GM19025 (cell line): ENCODE data around the gene NAGA.

Source experiments
- ATAC-seq: cut with Tn5 transposase; IDR thresholded peaks from one replicate; pipeline ENCODE4 v1.9.1; 2021; ENCODE audit warnings: mild to moderate bottlenecking, low read depth, moderate library complexity; ENCODE audit not compliant: unreplicated experiment

NAGA gene

GRCh38 chr22:42052765-42053164 lies 17.8 kb downstream of the NAGA start:
- ATAC-seq = no peak

DNA sequence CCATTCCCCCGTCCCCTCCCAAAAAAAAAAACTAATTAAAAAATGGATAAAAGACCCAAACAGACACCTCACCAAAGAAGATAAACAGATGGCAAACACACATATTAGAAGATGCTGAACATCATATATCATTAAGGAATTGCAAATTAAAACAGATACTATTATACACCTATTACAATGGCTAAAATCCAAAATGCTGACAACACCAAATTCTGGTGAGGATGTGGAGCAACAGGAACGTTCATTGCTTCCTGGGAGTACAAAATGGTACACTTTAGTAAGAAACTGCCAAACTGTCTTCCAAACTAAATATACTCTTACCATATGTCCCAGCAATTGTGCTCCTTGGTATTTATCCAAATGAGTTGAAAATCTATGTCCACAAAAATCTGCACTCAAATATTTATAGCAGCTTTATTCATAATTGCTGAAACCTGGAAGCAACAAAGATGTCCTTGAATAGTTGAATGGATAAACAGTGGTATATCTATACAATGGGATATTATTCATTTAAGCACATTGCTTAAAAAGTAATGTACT lies 19.9 kb downstream of the NAGA start:
- no peak for ATAC-seq

- ATAC-seq = no peak
These were observed 28.8 kb downstream of the NAGA start for GRCh38 chr22:42041784-42042183.

DNA sequence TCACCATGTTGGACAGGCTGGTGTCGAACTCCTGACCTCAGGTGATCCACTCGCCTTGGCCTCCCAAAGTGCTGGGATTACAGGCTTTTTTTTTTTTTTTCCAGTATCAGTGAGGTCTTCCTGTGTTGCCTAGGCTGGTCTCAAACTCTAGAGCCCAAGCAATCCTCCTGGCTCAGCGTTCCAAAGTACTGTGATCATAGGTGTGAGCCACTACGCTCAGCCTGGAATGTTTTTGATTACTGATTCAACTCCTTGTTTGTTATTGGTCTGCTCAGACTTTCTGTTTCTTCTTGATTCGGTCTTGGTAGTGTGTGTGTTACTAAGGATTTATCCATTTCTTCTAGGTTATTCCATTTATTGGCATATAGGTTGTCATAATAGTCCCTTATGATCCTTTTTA lies 31.3 kb downstream of the NAGA start:
- no peak for ATAC-seq

- ATAC-seq = no peak
These were observed 35.4 kb downstream of the NAGA start for GRCh38 chr22:42035256-42035655.

DNA sequence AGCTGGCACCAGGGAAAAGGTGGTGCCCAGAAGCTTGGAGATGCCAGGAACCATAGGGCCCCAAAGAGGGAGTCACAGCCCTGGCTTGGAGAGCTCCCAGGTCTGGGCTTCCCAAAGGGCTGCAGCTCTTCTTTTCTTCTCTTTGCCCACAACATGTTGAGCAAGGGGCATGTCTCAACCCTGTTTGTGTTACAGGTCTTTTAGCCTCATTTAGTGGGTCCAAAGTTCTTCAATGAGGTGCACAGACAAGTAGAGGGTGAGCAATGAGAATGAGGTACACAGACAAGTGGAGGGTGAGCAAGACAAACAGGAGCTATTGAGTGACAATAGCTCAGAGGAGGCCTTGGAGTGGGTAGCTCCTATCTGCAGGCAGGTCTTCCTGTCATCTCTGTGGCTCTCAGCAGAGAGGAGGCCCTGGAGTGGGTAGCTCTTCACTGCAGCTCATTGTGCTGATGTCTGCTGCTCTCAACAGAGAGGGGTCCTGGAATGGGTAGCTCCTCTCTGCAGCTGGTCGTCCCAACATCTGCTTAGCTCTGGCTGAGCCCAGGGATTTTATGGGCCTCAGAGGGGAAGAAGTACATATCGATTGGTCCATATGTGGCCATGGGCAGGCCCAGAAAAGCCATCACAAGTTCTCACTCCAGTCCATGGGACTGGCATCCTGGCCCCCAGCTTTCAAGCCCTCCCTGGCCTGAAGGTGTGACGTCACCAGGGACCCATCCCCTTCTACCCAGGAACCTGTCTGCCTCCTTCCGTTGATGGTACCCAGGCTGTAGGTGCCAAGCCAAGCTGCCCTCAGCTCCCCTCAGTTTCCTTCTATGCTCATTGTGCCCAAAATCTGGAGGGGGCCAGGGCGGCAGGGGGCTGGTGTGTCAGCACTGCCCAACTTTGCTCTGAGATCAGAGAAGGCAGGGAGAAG lies 37.1 kb downstream of the NAGA start:
- ATAC-seq = no peak

- ATAC-seq = no peak
These were observed 43.9 kb downstream of the NAGA start for GRCh38 chr22:42026705-42027104.

DNA sequence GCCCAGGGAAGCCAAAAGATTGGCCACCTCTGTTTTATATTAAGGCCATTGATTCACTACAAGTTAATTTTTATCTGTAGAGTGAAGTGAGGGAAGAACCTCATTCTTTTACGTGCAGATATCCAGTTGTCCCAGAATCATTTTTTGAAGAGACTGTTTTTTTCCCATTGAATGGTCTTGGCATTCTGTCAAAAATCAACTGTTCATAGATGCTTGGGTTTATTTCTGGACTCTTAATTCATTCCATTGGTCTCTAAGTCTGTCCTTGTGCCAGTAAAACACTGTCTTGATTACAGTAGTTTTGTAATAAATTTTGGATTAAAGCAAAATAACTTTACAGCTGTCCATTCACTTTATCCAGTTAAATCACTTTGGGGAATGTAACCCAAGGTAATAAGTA lies 45.2 kb downstream of the NAGA start:
- no peak for ATAC-seq

DNA sequence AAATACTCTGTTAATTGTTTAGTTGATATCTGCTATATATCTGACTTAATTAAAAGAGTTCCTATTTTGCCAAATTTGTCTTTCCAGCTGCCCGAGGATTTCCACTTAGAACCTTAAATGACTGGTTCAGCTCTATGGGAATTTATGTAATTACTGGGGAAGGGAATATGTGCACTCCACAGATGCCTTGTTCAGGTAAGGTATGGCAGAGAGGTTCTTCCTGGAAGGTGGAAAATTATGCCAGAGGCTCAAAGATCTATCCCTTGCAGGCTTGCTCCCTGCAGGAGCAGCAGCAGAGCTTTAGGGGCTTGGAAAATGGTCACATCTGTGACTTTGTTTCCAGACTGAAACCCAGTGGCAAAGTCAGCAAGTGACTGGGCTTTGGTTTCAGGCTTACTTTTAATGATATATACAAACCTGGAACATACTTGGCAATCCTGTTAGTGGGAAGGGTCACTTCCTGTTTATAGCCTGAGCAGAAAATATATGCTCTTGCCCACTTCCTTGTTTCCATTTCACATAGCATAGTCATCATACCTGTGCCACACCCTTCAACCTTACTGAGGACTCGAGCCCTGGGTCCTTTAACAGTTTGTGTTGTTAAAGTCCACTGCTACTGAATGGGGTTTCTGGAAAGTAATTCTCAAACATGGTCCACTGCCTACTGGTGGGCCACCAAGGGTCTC lies 48.3 kb downstream of the NAGA start:
- ATAC-seq = no peak

GRCh38 chr22:42021571-42021970 lies 49.0 kb downstream of the NAGA start:
- ATAC-seq = no peak

- ATAC-seq = no peak
These were observed 52.4 kb downstream of the NAGA start for GRCh38 chr22:42018224-42018623.

DNA sequence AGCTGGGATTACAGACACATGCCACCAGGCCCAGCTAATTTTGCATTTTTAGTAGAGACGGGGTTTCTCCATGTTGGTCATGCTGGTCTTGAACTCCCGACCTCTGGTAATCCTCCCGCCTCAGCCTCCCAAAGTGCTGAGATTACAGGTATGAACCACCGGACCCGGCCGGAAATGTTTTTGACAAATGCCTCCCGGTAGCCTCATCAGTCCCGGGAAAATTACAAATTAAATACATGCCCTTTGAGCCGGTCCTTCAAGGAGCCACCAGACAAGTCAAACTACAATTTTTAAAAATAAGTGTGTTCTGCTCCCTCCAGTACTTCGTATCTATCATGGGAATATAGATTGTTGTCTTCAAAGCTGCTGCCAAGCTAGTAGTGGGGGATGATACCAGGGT lies 54.5 kb downstream of the NAGA start:
- ATAC-seq = no peak

DNA sequence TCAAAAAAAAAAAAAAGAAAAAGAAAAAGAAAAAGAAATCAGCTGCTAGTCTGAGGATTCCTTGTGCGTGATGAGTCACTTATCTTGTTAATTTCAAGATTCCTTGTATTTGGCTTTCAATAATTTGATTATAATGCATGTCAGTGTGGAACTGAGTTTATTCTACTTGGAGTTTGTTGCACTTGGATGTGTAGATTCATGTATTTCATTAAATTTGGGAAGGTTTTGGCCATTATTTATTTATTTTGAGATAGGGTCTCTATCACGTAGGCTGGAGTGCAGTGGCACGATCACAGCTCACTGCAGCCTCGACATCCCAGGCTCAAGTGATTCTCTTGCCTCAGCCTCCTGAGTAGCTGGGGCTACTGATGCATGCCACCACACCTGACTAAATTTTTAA lies 57.2 kb downstream of the NAGA start:
- no peak for ATAC-seq

- ATAC-seq = no peak
These were observed 59.8 kb downstream of the NAGA start for GRCh38 chr22:42010778-42011177.
